Activated T-helper 9 cell treated with anti-CD3 and anti-CD28 coated beads, Interleukin-2, amount 50 U/mL, for 16 hours (primary cell): ENCODE data around the gene GALNT12.

Source experiments
- DNase-seq: peaks from one replicate; pipeline ENCODE4 v3.0.0-alpha.2; 2020; ENCODE audit warnings: low read depth

GALNT12 gene

GRCh38 chr9:98832768-98833089, 25.3 kb downstream of the GALNT12 start:
- no peak for DNase-seq

- DNase-seq: no peak
Observed at GRCh38 chr9:98833090-98833956, 25.9 kb downstream of the GALNT12 start.

GRCh38 chr9:98834386-98834785, 26.9 kb downstream of the GALNT12 start:
- DNase-seq: no peak

GRCh38 chr9:98836206-98836605, 28.7 kb downstream of the GALNT12 start:
- DNase-seq: no peak

- DNase-seq: no peak
Observed at GRCh38 chr9:98837516-98837915, 30.0 kb downstream of the GALNT12 start.

GRCh38 chr9:98838155-98838867, 30.8 kb downstream of the GALNT12 start:
- no peak for DNase-seq

GRCh38 chr9:98838868-98839565, 31.5 kb downstream of the GALNT12 start:
- DNase-seq: no peak

GRCh38 chr9:98839724-98840123, 32.3 kb downstream of the GALNT12 start:
- no peak for DNase-seq

GRCh38 chr9:98842510-98842909, 35.0 kb downstream of the GALNT12 start:
- DNase-seq: no peak

GRCh38 chr9:98846081-98846480, 38.6 kb downstream of the GALNT12 start:
- DNase-seq: no peak

GRCh38 chr9:98846879-98847278, 39.4 kb downstream of the GALNT12 start:
- DNase-seq: no peak

- DNase-seq: peak; percentile 54
Observed at GRCh38 chr9:98848450-98849149, 41.1 kb downstream of the GALNT12 start.

GRCh38 chr9:98849563-98849962, 42.1 kb downstream of the GALNT12 start:
- DNase-seq: no peak

- no peak for DNase-seq
Observed at GRCh38 chr9:98850851-98851729, 43.6 kb downstream of the GALNT12 start.

GRCh38 chr9:98851730-98852459, 44.4 kb downstream of the GALNT12 start:
- no peak for DNase-seq

GRCh38 chr9:98852460-98852734, 44.9 kb downstream of the GALNT12 start:
- no peak for DNase-seq

GRCh38 chr9:98852961-98853360, 45.5 kb downstream of the GALNT12 start:
- DNase-seq: no peak

- no peak for DNase-seq
Observed at GRCh38 chr9:98854266-98854665, 46.8 kb downstream of the GALNT12 start.

GRCh38 chr9:98855592-98855991, 48.1 kb downstream of the GALNT12 start:
- no peak for DNase-seq

GRCh38 chr9:98856982-98857381, 49.5 kb downstream of the GALNT12 start:
- DNase-seq: no peak

GRCh38 chr9:98859941-98860340, 52.5 kb downstream of the GALNT12 start:
- DNase-seq: no peak
